ENCODE results near the gene ZKSCAN8.

ZKSCAN8 gene

GRCh38 chr6:28139860-28140543 lies 1.7 kb upstream of the ZKSCAN8 start:
- no peak overlapping the region for H3K4me3 ChIP-seq (ENCODE audit: low read depth, low read length)
- DNase-seq (ENCODE audit: low read depth), result no peak
- TF ChIP-seq CTCF (IDR thresholded peaks at IDR 0.05; ENCODE audit: control insufficient read depth, extremely low read depth, insufficient read depth), result no peak

GRCh38 chr6:28140616-28141015 lies 1.1 kb upstream of the ZKSCAN8 start:
- no peak for TF ChIP-seq CTCF (IDR thresholded peaks at IDR 0.05; ENCODE audit: control insufficient read depth, extremely low read depth, insufficient read depth)
- no peak overlapping the region for H3K4me3 ChIP-seq (ENCODE audit: low read depth, low read length)
- no peak for DNase-seq (ENCODE audit: low read depth)

GRCh38 chr6:28142446-28142845 lies 763 bp downstream of the ZKSCAN8 start:
- H3K4me3 ChIP-seq (ENCODE audit: low read depth, low read length), result peak overlapping the region; percentile 76
- no peak for DNase-seq (ENCODE audit: low read depth)
- TF ChIP-seq CTCF (IDR thresholded peaks at IDR 0.05; ENCODE audit: control insufficient read depth, extremely low read depth, insufficient read depth), result no peak

GRCh38 chr6:28145231-28145630 lies 3.5 kb downstream of the ZKSCAN8 start:
- no peak for TF ChIP-seq CTCF (IDR thresholded peaks at IDR 0.05; ENCODE audit: control insufficient read depth, extremely low read depth, insufficient read depth)
- no peak overlapping the region for H3K4me3 ChIP-seq (ENCODE audit: low read depth, low read length)
- DNase-seq (ENCODE audit: low read depth), result no peak

- no peak overlapping the region for H3K4me3 ChIP-seq (ENCODE audit: low read depth, low read length)
- no peak for DNase-seq (ENCODE audit: low read depth)
- TF ChIP-seq CTCF (IDR thresholded peaks at IDR 0.05; ENCODE audit: control insufficient read depth, extremely low read depth, insufficient read depth), result no peak
Measured at GRCh38 chr6:28152531-28152930, 10.8 kb downstream of the ZKSCAN8 start.

GRCh38 chr6:28153546-28153945 lies 11.9 kb downstream of the ZKSCAN8 start:
- no peak for DNase-seq (ENCODE audit: low read depth)
- no peak for TF ChIP-seq CTCF (IDR thresholded peaks at IDR 0.05; ENCODE audit: control insufficient read depth, extremely low read depth, insufficient read depth)
- H3K4me3 ChIP-seq (ENCODE audit: low read depth, low read length), result no peak overlapping the region

GRCh38 chr6:28154357-28154756 lies 12.7 kb downstream of the ZKSCAN8 start:
- no peak for TF ChIP-seq CTCF (IDR thresholded peaks at IDR 0.05; ENCODE audit: control insufficient read depth, extremely low read depth, insufficient read depth)
- no peak overlapping the region for H3K4me3 ChIP-seq (ENCODE audit: low read depth, low read length)
- DNase-seq (ENCODE audit: low read depth), result no peak
